ENCODE data around the gene TIE1.

- TF ChIP-seq CTCF (IDR thresholded peaks at IDR 0.05) (no peak), POLR2A (IDR thresholded peaks at IDR 0.05) (no peak)
Measured at GRCh38 chr1:43279666-43280065, 21.1 kb upstream of the TIE1 start.
